Spinal cord (tissue), 10 donors: ENCODE results near the gene CCR5. TPM values are rescaled to one million over a fixed set of nuclear protein-coding genes. Genes with fewer than 3 reads are reported as not detected.

Experiments
- DNase-seq, 6 donors: peaks; one replicate each; pipeline versions ENCODE4 v3.0.0 to v3.0.0-alpha.2; 2013 to 2015; ENCODE audit warnings: low spot score in 6 of 6, low read depth in 4 of 6
- H3K27ac ChIP-seq: one replicate; pipeline ENCODE4 v1.5.1; 2013; ENCODE audit warnings: low read depth, low read length, control low read depth
- H3K27me3 ChIP-seq: one replicate; pipeline ENCODE4 v1.6.1; 2013; ENCODE audit warnings: low read length; ENCODE audit not compliant: control insufficient read depth, insufficient read depth
- H3K36me3 ChIP-seq: one replicate; pipeline ENCODE4 v1.6.1; 2013; ENCODE audit warnings: low read length; ENCODE audit not compliant: control insufficient read depth, insufficient read depth
- H3K4me1 ChIP-seq: one replicate; pipeline ENCODE4 v1.6.1; 2013; ENCODE audit warnings: low read length; ENCODE audit not compliant: control insufficient read depth, insufficient read depth
- H3K4me3 ChIP-seq: one replicate; pipeline ENCODE4 v1.5.1; 2013; ENCODE audit warnings: low read depth, low read length, control low read depth
- H3K9me3 ChIP-seq: one replicate; pipeline ENCODE4 v1.6.1; 2013; ENCODE audit warnings: low read length; ENCODE audit not compliant: control insufficient read depth, insufficient read depth
- WGBS: methylation state at CpG from one replicate; pipeline ENCODE4 v1.1.5; 2013; ENCODE audit warnings: missing lambda C conversion rate; ENCODE audit not compliant: insufficient coverage; 5-methylcytosine and 5-hydroxymethylcytosine counted together
- polyA plus RNA-seq, 2 donors: library from polyadenylated mRNA; unstranded; fragments of 120-200 nt; gene quantifications; one replicate each; pipeline ENCODE4 v1.2.1, GENCODE V29; 2013; ENCODE audit not compliant: insufficient read length in 2 of 2
- total RNA-seq, 2 donors: library from RNA; depleted of rRNA in 1 of 2; stranded (reverse); fragments of 120-200 nt in 1 of 2; fragments of >200 nt in 1 of 2; gene quantifications; one replicate each; pipeline versions ENCODE4 v1.2.3 to v1.2.4, GENCODE V29; 2013 to 2014
- donor health status: healthy.

Gene CCR5
- total and polyA plus RNA-seq, 4 donors, result 0.11 to 0.79 (median 0.35) TPM

DNA sequence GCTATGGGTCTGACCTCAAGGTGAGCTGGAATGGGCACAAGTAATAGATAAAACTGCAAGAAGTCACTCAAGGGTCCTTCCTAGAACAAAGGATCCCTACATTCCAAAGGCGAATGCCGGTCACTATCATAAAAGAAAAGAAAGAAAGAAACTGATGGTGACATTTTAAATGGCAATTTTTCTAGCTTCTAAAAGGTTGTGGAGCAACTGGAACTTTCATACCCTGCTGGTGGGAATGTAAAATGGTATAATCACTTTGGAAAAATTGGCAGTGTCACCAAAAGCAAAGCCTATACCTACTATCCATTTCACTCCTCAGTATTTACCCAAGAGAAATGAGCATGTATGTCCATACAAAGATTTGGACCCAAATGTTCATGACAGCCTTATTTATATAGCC is 40.5 kb downstream of the CCR5 start:
- H3K4me3 ChIP-seq, result no peak overlapping the region
- H3K36me3 ChIP-seq, result no peaks in the 10 kb centered on the region
- no peaks in the 10 kb centered on the region for H3K27me3 ChIP-seq
- DNase-seq, result no peak
- no peak overlapping the region for H3K27ac ChIP-seq
- no CpG with 5 or more reads among the region's 2 CpGs for WGBS
- peaks cover 8% of the 10 kb centered on the region for H3K4me1 ChIP-seq
- H3K9me3 ChIP-seq, result no peaks in the 10 kb centered on the region

- DNase-seq, result no peak
- WGBS, result no CpG with 5 or more reads among the region's 3 CpGs
- no peaks in the 10 kb centered on the region for H3K36me3 ChIP-seq
- no peak overlapping the region for H3K27ac ChIP-seq
- H3K4me1 ChIP-seq, result peaks cover 3% of the 10 kb centered on the region
- no peaks in the 10 kb centered on the region for H3K27me3 ChIP-seq
- H3K4me3 ChIP-seq, result no peak overlapping the region
- no peaks in the 10 kb centered on the region for H3K9me3 ChIP-seq
These were observed 42.1 kb downstream of the CCR5 start for GRCh38 chr3:46412786-46413298.

GRCh38 chr3:46413951-46414350 is 43.2 kb downstream of the CCR5 start:
- Histone ChIP-seq H3K27me3 (no peaks in the 10 kb centered on the region), H3K27ac (no peak overlapping the region), H3K9me3 (no peaks in the 10 kb centered on the region), H3K4me3 (no peak overlapping the region), H3K36me3 (no peaks in the 10 kb centered on the region), H3K4me1 (no peaks in the 10 kb centered on the region)
- 81% methylated on average over 3 of the region's 5 CpGs for WGBS
- DNase-seq, result no peak

GRCh38 chr3:46414739-46415138 is 44.0 kb downstream of the CCR5 start:
- no peak overlapping the region for H3K27ac ChIP-seq
- H3K27me3 ChIP-seq, result no peaks in the 10 kb centered on the region
- no peaks in the 10 kb centered on the region for H3K36me3 ChIP-seq
- no peaks in the 10 kb centered on the region for H3K9me3 ChIP-seq
- no peak overlapping the region for H3K4me3 ChIP-seq
- WGBS, result 63% methylated on average over 1 of the region's 4 CpGs
- no peaks in the 10 kb centered on the region for H3K4me1 ChIP-seq
- no peak for DNase-seq

GRCh38 chr3:46416125-46416810 is 45.5 kb downstream of the CCR5 start:
- H3K27me3 ChIP-seq, result no peaks in the 10 kb centered on the region
- H3K4me1 ChIP-seq, result no peaks in the 10 kb centered on the region
- H3K27ac ChIP-seq, result no peak overlapping the region
- H3K9me3 ChIP-seq, result no peaks in the 10 kb centered on the region
- H3K36me3 ChIP-seq, result no peaks in the 10 kb centered on the region
- H3K4me3 ChIP-seq, result no peak overlapping the region
- WGBS, result 34% methylated on average over 5 of the region's 10 CpGs
- DNase-seq, result peak in 1 of 6 donors; percentile 56

DNA sequence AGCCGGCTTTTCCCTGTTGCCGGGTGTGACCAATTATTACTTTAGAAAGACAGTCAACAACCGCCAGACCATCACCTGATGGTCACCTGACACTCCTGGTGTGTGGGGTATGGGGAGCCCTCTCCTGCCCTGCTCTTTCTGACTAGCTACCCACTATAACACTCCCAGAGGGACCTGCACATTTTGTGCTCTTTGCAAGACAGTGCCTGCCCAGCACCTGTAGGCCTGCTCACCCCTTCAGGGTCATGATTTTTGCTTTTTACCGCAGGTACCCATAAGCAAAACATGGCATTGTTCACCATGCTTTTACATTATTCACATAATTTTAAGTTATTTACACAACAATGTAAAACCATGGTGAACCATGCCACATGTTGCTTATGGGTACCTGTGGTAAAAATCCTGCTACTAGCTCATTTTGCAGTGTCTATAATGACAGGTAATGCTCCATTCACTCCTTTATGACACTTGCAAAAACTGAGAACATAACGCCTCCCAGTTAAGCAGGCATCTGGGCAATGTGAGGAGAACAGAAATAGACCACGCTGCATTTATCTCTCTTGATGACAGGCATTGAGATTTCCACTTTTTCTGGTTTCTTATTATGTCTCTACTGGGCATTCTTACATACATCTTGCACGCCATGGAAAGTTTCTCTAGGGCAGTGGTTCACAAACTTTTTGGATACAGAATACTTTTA is 46.2 kb downstream of the CCR5 start:
- H3K36me3 ChIP-seq, result no peaks in the 10 kb centered on the region
- 88% methylated on average over 3 of the region's 7 CpGs for WGBS
- no peak for DNase-seq
- no peak overlapping the region for H3K27ac ChIP-seq
- H3K4me3 ChIP-seq, result no peak overlapping the region
- H3K27me3 ChIP-seq, result no peaks in the 10 kb centered on the region
- H3K4me1 ChIP-seq, result no peaks in the 10 kb centered on the region
- H3K9me3 ChIP-seq, result no peaks in the 10 kb centered on the region

- H3K36me3 ChIP-seq, result no peaks in the 10 kb centered on the region
- H3K27ac ChIP-seq, result no peak overlapping the region
- no peaks in the 10 kb centered on the region for H3K4me1 ChIP-seq
- WGBS, result 87% methylated on average over 8 of the region's 9 CpGs
- H3K4me3 ChIP-seq, result no peak overlapping the region
- H3K9me3 ChIP-seq, result no peaks in the 10 kb centered on the region
- H3K27me3 ChIP-seq, result no peaks in the 10 kb centered on the region
- no peak for DNase-seq
These were observed 47.3 kb downstream of the CCR5 start for GRCh38 chr3:46417841-46418611.

- H3K4me1 ChIP-seq, result no peaks in the 10 kb centered on the region
- H3K9me3 ChIP-seq, result no peaks in the 10 kb centered on the region
- H3K4me3 ChIP-seq, result no peak overlapping the region
- no peak overlapping the region for H3K27ac ChIP-seq
- no peak for DNase-seq
- 96% methylated on average over 4 of the region's 4 CpGs for WGBS
- no peaks in the 10 kb centered on the region for H3K36me3 ChIP-seq
- H3K27me3 ChIP-seq, result no peaks in the 10 kb centered on the region
These were observed 49.1 kb downstream of the CCR5 start for GRCh38 chr3:46419816-46420215.

GRCh38 chr3:46420931-46421330 is 50.2 kb downstream of the CCR5 start:
- 90% methylated on average over 2 of the region's 2 CpGs for WGBS
- no peaks in the 10 kb centered on the region for H3K9me3 ChIP-seq
- no peaks in the 10 kb centered on the region for H3K27me3 ChIP-seq
- H3K4me1 ChIP-seq, result no peaks in the 10 kb centered on the region
- no peaks in the 10 kb centered on the region for H3K36me3 ChIP-seq
- no peak for DNase-seq
- no peak overlapping the region for H3K4me3 ChIP-seq
- no peak overlapping the region for H3K27ac ChIP-seq
